Osteocyte (in vitro differentiated cells): ENCODE data around the gene DTHD1. TPM values are rescaled to one million over a fixed set of nuclear protein-coding genes. Genes with fewer than 3 reads are reported as not detected.

Experiments used
- DNase-seq: peaks from one replicate; pipeline ENCODE4 v3.0.0; 2021; ENCODE audit warnings: mixed read lengths; ENCODE audit not compliant: unreplicated experiment; ENCODE audit errors: extremely low spot score
- H3K27ac Mint-ChIP-seq: one replicate; pipeline ENCODE4 v1.8.0; 2021; ENCODE audit warnings: mild to moderate bottlenecking, mixed read lengths; ENCODE audit not compliant: unreplicated experiment
- H3K27me3 Mint-ChIP-seq: one replicate; pipeline ENCODE4 v1.8.0; 2021; ENCODE audit warnings: mixed read lengths; ENCODE audit not compliant: unreplicated experiment
- H3K36me3 Mint-ChIP-seq: one replicate; pipeline ENCODE4 v1.8.0; 2021; ENCODE audit warnings: mixed read lengths; ENCODE audit not compliant: unreplicated experiment
- H3K4me1 Mint-ChIP-seq: one replicate; pipeline ENCODE4 v1.8.0; 2021; ENCODE audit warnings: mixed read lengths; ENCODE audit not compliant: unreplicated experiment
- H3K4me3 Mint-ChIP-seq: one replicate; pipeline ENCODE4 v1.8.0; 2021; ENCODE audit warnings: mild to moderate bottlenecking, moderate library complexity, mixed read lengths; ENCODE audit not compliant: unreplicated experiment
- H3K9me3 Mint-ChIP-seq: one replicate; pipeline ENCODE4 v1.8.0; 2021; ENCODE audit warnings: mixed read lengths; ENCODE audit not compliant: unreplicated experiment
- CTCF ChIP-seq: fragments of 200-600 bp; sonication (generic); IDR thresholded peaks from 2 replicates; pipeline ENCODE4 v1.5.0; 2021; ENCODE audit warnings: antibody characterized with exemption, mild to moderate bottlenecking, moderate library complexity
- total RNA-seq: library from RNA; stranded (reverse); gene quantifications from 2 replicates; pipeline ENCODE4 v1.2.1, GENCODE V29; 2021

Gene DTHD1
- total RNA-seq, 1 donor from 2014 or later: not detected

- H3K27me3 Mint-ChIP-seq: no peaks in the 10 kb centered on the region
- H3K27ac Mint-ChIP-seq: no peak overlapping the region
- DNase-seq: no peak
- no peak overlapping the region for H3K4me3 Mint-ChIP-seq
- H3K36me3 Mint-ChIP-seq: no peaks in the 10 kb centered on the region
- TF ChIP-seq CTCF: no peak
- peaks cover 24% of the 10 kb centered on the region for H3K4me1 Mint-ChIP-seq
- H3K9me3 Mint-ChIP-seq: no peaks in the 10 kb centered on the region
Observed at GRCh38 chr4:36320117-36320896, 38.9 kb downstream of the DTHD1 start.

- Mint-ChIP-seq H3K9me3 (no peaks in the 10 kb centered on the region), H3K4me3 (no peak overlapping the region), H3K36me3 (no peaks in the 10 kb centered on the region), H3K27me3 (no peaks in the 10 kb centered on the region), H3K4me1 (peaks cover 19% of the 10 kb centered on the region), H3K27ac (no peak overlapping the region)
- TF ChIP-seq CTCF: no peak
- DNase-seq: no peak
Observed at GRCh38 chr4:36321176-36321575, 39.8 kb downstream of the DTHD1 start.

- Mint-ChIP-seq H3K9me3 (no peaks in the 10 kb centered on the region), H3K4me1 (peaks cover 6% of the 10 kb centered on the region), H3K27me3 (no peaks in the 10 kb centered on the region), H3K27ac (no peak overlapping the region), H3K4me3 (no peak overlapping the region), H3K36me3 (no peaks in the 10 kb centered on the region)
- TF ChIP-seq CTCF: no peak
- DNase-seq: no peak
Observed at GRCh38 chr4:36322921-36323354, 41.5 kb downstream of the DTHD1 start.

- Mint-ChIP-seq H3K27ac (no peak overlapping the region), H3K9me3 (no peaks in the 10 kb centered on the region), H3K36me3 (no peaks in the 10 kb centered on the region), H3K4me1 (peaks cover 5% of the 10 kb centered on the region), H3K4me3 (no peak overlapping the region), H3K27me3 (no peaks in the 10 kb centered on the region)
- DNase-seq: no peak
- no peak for TF ChIP-seq CTCF
Observed at GRCh38 chr4:36323816-36324419, 42.5 kb downstream of the DTHD1 start.

- no peaks in the 10 kb centered on the region for H3K27me3 Mint-ChIP-seq
- no peak for TF ChIP-seq CTCF
- DNase-seq: no peak
- H3K4me1 Mint-ChIP-seq: peaks cover 5% of the 10 kb centered on the region
- H3K9me3 Mint-ChIP-seq: no peaks in the 10 kb centered on the region
- no peak overlapping the region for H3K27ac Mint-ChIP-seq
- H3K36me3 Mint-ChIP-seq: no peaks in the 10 kb centered on the region
- H3K4me3 Mint-ChIP-seq: no peak overlapping the region
Observed at GRCh38 chr4:36324808-36325207, 43.4 kb downstream of the DTHD1 start.
